NK-92 treated with Interleukin-12 subunit alpha and Interleukin-12 subunit beta, amount 100 ng/mL, for 24 hours (cell line): ENCODE measurements around the gene EXOSC7.
A peak's percentile ranks its signal among the peaks of the same experiment; 100 is the strongest.
"Not testable (repeated sequence)": the region's sequence is repeated elsewhere in the genome, so short reads cannot be mapped to it uniquely, and the experiment has no call there.

Experiments
- DNase-seq: peaks from one replicate; lab custom pipeline; 2025; lab: John Stamatoyannopoulos, UW

The EXOSC7 gene

GRCh38 chr3:45023675-45024074 is 47.6 kb downstream of the EXOSC7 start:
- DNase-seq = no peak

- DNase-seq = no peak
Observed at GRCh38 chr3:45024542-45025255, 48.7 kb downstream of the EXOSC7 start.

DNA sequence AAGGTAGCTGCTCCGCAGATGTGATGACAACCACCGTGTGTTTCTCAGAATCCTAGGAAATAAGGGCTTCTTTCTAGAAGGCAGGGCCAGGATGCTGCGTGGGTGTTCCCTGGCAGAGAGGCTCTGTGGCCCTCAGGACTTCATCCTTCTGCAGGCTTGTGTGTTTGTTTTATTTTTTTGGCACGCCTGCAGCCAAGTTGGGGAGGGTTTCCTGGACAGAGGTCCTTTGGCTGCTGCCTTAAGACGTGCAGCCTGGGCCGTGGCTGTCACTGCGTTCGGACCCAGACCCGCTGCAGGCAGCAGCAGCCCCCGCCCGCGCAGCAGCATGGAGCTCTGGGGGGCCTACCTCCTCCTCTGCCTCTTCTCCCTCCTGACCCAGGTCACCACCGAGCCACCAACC is 50.0 kb downstream of the EXOSC7 start, which contains the start of gene CLEC3B:
Gene CLEC3B, plus strand, starts transcription at position 266 of the 400 bp plus-strand sequence. Its CDS starts 60 bp downstream, at position 326.
- DNase-seq = no peak

- DNase-seq = no peak
Observed at GRCh38 chr3:45026957-45027356, 50.9 kb downstream of the EXOSC7 start.

DNA sequence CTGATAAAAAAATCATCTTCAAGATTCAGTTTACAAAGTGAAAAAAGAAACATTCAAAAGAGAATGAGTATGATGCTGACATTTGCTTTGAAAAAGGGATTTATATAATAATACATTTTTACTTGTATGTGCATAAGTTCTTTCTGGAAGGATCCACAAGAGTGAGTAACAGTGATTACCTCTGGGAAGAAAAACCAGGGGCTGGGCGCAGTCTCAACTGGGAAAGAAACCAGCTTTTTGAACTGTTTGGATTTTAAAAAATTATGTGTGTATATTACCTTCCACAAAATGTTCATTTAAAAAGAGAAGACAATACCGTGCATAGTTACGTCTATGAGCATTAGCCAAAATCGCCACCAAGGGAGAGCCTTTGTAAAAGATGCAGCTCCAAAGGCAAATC is 51.4 kb downstream of the EXOSC7 start:
- no peak for DNase-seq

GRCh38 chr3:45029216-45029615 is 53.2 kb downstream of the EXOSC7 start:
- no peak for DNase-seq

GRCh38 chr3:45029661-45030060 is 53.6 kb downstream of the EXOSC7 start:
- no peak for DNase-seq

DNA sequence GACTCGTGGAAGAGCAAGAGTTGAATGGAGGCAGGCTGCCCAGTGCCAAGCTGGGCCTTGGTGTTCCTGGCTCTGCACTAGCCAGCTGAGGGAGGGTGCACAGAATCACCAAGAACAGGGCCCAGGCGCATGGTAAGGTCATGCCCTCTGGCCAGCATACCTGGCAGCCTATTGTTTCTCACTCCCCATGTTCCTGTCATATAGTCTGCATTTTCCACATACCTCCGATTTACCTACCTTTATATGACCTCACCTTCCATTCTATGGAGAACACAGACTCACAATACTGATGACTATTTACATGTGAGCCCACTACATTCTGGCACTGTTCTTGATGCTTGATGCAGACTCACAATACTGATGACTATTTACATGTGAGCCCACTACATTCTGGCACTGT is 55.5 kb downstream of the EXOSC7 start:
- no peak for DNase-seq

DNA sequence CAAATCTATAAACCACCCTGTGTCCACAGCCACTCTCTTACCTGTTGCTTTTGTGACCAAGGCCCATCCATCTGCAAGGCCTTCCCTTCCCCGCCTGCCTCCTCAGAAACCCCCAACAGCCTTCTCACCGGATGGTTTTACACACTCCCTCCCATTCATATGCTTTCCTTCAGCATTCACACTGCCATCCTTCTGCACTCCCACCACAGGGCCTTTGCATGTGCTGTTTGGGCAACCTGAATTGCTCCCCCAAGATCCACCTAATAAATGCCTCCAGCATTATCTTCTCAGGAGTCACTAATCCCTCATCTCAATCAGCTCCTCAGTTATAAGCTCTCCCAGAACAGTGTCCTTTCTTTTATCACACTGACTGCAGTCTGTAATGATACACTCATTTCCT is 56.1 kb downstream of the EXOSC7 start:
- DNase-seq = no peak

DNA sequence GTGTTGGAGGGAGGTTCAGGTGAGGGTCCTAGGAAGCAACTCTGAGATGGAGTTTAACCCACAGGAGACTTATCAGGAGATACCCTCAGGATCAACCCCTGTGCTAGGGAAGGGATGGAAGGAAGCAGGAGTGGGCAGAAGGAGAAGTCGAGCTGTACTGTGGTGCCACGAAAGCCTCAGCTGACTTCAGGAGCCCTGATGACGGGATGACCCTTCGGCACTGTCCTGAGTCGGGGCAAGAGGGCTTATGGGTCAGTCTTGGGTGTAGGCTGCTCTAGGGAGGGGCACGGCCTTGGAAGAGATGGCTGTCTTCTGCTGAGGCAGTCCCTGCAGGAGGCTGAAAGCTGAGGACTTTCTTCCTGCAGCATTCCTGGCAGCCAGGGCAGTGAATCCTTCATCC is 57.7 kb downstream of the EXOSC7 start:
- no peak for DNase-seq

DNA sequence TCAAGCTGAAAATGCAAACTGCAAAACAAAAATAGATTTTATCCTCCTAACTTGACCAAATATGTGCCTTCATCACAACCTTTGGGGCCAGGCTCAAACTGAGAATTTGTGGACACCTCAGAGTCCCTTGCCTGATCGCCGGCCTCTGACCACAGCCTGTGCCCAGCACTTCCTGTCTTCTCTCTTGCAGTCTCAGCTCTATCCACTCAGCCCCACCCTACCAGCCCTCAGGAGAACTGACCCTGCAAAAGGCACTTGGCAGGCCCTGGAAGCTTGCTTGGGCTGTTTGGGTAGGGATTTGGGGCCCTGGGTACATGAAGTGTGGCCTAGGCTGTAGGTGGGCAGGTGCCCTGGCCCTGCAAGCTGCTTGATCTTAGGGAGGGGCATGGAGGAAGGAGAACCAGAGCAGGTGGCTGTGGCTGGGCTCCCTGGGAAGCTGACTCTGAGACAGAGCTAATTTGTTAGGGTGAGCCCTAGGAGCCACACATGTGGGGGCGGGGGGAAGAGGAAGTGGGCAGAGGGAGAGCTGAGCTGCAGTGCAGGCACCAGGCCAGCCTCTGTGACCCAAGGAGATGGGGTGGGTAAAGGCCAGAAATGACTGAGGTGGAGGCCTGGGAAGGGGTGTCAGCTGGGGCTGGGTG is 58.7 kb downstream of the EXOSC7 start:
- peak; percentile 59 for DNase-seq

DNA sequence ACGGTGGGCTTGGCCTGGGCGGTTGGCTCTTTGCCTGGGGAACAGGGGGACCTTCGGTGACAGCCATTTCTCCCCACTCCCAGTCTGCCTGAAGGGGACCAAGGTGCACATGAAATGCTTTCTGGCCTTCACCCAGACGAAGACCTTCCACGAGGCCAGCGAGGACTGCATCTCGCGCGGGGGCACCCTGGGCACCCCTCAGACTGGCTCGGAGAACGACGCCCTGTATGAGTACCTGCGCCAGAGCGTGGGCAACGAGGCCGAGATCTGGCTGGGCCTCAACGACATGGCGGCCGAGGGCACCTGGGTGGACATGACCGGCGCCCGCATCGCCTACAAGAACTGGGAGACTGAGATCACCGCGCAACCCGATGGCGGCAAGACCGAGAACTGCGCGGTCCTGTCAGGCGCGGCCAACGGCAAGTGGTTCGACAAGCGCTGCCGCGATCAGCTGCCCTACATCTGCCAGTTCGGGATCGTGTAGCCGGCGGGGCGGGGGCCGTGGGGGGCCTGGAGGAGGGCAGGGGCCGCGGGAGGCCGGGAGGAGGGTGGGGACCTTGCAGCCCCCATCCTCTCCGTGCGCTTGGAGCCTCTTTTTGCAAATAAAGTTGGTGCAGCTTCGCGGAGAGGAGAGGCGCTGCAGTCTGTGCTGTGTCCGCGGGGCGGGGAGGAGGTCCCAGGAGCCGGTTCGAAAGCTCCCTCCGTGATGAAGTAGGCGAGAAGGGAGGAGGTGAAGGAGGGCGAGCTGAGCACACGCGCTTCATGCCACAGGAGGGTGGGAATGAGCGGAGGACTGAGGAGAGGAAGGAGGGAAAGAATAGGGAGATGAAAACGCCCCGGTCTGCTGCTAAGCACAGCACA is 59.6 kb downstream of the EXOSC7 start:
- DNase-seq = no peak

- DNase-seq = peak; percentile 81
Observed at GRCh38 chr3:45037720-45038455, 61.8 kb downstream of the EXOSC7 start.

GRCh38 chr3:45041666-45042065 is 65.6 kb downstream of the EXOSC7 start:
- DNase-seq = no peak

GRCh38 chr3:45042162-45042561 is 66.1 kb downstream of the EXOSC7 start:
- no peak for DNase-seq

DNA sequence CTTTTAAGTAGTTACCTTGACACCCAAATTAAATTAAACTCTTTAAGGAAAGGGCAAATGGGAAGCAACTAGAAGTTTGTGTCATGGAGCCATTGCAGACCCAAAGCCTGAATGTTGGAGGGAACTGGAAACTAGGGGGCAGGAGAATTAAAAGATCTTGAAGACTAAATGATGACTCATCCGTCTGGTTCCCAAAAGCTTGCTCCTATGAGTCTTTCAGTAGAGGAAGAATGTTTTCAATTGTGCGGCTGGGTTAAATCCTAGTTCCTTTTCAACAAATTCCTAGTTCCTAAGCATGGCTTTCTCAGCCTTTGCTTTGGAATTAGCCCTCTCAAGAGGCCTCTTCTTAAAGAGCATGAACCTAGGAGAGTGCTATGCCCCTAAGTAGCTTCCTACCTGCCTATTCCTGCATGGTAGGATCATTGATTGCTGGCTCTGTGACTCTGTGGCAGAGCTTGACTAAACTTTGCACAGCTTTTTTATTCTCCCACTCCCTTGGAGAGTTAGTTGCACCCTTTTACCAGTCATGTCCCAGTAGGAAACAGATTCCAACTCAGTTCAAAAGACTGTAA is 67.8 kb downstream of the EXOSC7 start:
- DNase-seq = no peak

GRCh38 chr3:45048244-45048643 is 72.2 kb downstream of the EXOSC7 start:
- no peak for DNase-seq

- DNase-seq = no peak
Observed at GRCh38 chr3:45049807-45050206, 73.8 kb downstream of the EXOSC7 start.

- DNase-seq = no peak
Observed at GRCh38 chr3:45051685-45052084, 75.6 kb downstream of the EXOSC7 start.

DNA sequence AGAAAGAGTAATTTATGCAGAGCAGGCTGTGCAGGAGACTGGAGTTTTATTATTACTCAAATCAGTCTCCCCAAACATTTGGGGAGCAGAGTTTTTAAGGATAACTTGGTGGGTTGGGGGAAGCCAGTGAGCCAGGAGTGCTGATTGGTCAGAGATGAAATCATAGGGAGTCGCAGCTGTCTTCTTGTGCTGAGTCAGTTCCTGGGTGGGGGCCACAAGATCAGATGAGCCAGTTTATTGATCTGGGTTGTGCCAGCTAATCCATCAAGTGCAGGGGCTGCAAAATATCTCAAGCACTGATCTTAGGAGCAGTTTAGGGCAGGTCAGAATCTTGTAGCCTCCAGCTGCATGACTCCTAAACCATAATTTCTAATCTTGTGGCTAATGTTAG is 77.8 kb downstream of the EXOSC7 start:
- DNase-seq = not testable (repeated sequence)

DNA sequence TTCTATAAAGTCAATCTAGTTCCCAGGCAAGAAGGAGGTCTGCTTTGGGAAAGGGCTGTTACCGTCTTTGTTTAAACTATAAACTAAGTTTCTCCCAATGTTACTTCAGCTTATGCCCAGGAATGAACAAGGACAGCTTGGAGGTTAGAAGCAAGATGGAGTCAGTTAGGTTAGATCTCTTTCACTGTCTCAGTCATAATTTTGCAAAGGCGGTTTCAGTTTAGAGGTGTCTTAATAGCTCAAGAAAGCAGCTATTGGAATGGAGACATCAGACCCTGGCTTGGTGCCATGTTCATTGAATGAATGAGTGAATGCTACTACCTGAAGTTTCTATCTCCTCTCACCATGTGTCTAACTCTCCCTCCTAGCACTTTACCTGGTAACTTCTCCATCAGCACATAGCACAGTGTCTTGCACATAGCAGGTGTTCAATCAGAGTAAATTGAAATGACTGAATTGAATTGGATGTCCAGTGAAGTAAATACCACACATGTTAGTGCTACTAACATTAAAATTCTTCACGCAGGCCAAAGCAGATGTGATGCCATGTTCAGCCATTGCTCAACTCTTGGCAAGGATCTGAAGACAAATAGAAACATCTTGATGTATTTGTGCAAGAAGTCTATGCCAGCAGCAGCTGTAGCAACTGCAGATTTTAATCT is 78.3 kb downstream of the EXOSC7 start:
- no peak for DNase-seq
